Fibroblast of pulmonary artery (primary cell): Measurements from ENCODE around the gene SSTR1.
"Not testable (repeated sequence)": the region's sequence is repeated elsewhere in the genome, so short reads cannot be mapped to it uniquely, and the experiment has no call there.

ENCODE experiments used
- DNase-seq: peaks from one replicate; pipeline ENCODE4 v3.0.0-alpha.2; 2010; ENCODE audit warnings: low read depth
- H3K4me3 ChIP-seq: replicated peaks from 2 replicates; pipeline ENCODE4 v1.5.1; 2011; ENCODE audit warnings: low read depth, mild to moderate bottlenecking, control low read depth, low read length, moderate library complexity
- TF ChIP-seq, protein P1 (sequence below): IDR thresholded peaks from 2 replicates; pipeline ENCODE4 v1.5.1; 2011; ENCODE audit warnings: mild to moderate bottlenecking, control low read depth, low read length, inconsistent platforms; ENCODE audit errors: missing control alignments

Gene SSTR1

DNA sequence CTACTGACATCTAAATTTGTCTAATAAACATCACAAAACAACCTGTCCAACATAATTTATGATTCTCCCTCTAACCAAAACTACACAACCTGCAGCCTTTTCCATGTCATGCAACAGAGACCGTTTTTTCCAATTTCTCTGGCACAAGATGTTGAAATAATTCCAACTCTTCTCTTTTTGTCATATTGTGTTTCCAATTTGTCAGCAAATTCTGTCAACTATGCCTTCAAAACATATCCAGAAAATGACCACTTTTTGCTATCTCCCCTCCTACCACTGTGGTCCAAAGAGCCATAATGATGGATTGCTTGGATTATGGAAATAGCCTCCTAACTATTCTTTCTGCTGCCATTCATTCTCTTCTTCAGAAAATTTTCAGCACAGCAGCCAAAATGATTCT is 31.3 kb upstream of the SSTR1 start:
- no peak for DNase-seq
- TF ChIP-seq, protein P1, sequence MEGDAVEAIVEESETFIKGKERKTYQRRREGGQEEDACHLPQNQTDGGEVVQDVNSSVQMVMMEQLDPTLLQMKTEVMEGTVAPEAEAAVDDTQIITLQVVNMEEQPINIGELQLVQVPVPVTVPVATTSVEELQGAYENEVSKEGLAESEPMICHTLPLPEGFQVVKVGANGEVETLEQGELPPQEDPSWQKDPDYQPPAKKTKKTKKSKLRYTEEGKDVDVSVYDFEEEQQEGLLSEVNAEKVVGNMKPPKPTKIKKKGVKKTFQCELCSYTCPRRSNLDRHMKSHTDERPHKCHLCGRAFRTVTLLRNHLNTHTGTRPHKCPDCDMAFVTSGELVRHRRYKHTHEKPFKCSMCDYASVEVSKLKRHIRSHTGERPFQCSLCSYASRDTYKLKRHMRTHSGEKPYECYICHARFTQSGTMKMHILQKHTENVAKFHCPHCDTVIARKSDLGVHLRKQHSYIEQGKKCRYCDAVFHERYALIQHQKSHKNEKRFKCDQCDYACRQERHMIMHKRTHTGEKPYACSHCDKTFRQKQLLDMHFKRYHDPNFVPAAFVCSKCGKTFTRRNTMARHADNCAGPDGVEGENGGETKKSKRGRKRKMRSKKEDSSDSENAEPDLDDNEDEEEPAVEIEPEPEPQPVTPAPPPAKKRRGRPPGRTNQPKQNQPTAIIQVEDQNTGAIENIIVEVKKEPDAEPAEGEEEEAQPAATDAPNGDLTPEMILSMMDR = no peak

DNA sequence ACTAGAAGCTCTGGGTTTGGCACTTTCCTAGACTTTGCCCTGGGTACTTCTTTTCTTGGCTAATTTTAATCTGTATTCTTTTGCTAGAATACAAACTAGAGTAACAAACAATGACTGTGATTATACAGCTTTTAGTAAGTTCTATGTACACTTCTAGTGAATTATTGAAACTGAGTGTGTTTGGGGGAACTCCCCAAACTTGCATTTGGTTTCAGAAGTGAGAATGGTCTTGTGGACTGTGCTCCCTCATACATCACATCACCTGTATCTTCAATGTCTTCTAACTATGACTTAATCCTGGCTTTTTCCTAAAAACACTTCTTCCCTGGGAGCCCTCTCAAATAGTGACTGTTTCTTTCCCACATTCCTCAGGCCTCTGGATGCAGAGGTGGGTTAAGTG is 23.6 kb upstream of the SSTR1 start:
- H3K4me3 ChIP-seq = no peak overlapping the region
- TF ChIP-seq, protein P1 = no peak
- DNase-seq = no peak

More for the DNA sequence above, 31.3 kb upstream of the SSTR1 start:
- no peak overlapping the region for H3K4me3 ChIP-seq

DNA sequence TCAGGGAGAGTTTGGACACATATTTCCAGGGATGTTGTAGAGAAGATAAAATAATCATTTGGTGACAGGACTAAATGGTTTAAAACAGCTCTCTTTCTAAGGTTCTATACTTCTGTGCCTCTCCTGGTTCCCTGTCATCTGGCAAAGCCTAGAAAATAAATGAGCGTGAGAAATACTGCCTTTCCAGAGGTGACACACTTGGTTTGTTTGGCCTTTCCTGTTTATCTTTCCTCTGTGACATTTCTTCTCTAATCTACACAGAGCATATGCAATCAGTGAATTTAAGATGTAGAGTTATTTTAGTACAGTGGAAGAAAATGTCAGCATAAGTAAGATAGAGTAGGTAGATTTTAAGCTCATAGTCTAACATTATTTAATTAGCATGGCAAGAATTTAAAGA is 22.0 kb upstream of the SSTR1 start:
- no peak overlapping the region for H3K4me3 ChIP-seq
- no peak for DNase-seq
- TF ChIP-seq, protein P1 = no peak

DNA sequence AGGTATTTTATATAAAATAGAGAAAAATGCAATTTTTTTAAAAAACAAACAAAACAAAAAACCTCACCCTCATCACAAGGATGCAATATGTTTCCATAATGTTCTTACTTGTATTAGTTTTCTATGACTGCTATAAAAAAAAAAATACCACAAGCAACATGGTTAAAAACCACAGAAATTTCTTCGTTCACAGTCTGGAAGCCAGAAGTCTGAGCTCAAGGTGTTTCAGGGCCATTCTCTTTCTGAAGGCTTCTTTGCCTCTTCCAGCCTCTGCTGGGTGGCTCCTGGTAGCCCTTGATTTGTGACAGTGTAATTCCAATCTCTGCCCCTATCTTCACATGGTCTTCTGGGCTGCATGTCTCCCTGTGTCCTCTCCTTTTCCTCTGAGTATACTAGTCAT is 21.5 kb upstream of the SSTR1 start:
- DNase-seq = no peak
- TF ChIP-seq, protein P1 = no peak
- no peak overlapping the region for H3K4me3 ChIP-seq

DNA sequence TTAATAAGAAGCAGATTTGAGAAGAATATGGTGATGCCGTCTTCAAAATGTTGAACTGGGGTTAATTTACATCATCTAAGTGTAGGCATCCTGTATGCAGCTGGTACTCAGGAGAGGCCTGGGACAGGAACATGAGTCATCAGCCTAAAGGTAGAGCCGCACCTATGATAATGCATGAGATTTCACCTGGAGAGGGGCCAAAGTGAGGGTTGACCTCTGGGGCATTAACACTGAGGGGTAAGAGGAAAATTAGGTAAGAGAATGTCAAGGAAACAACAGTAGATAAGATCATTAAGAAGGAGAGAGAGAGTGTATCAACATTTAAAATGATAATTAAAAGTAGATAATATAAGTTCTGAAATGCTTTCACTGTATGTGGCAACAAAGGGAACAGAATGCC is 20.2 kb upstream of the SSTR1 start:
- TF ChIP-seq, protein P1 = no peak
- H3K4me3 ChIP-seq = no peak overlapping the region
- no peak for DNase-seq

DNA sequence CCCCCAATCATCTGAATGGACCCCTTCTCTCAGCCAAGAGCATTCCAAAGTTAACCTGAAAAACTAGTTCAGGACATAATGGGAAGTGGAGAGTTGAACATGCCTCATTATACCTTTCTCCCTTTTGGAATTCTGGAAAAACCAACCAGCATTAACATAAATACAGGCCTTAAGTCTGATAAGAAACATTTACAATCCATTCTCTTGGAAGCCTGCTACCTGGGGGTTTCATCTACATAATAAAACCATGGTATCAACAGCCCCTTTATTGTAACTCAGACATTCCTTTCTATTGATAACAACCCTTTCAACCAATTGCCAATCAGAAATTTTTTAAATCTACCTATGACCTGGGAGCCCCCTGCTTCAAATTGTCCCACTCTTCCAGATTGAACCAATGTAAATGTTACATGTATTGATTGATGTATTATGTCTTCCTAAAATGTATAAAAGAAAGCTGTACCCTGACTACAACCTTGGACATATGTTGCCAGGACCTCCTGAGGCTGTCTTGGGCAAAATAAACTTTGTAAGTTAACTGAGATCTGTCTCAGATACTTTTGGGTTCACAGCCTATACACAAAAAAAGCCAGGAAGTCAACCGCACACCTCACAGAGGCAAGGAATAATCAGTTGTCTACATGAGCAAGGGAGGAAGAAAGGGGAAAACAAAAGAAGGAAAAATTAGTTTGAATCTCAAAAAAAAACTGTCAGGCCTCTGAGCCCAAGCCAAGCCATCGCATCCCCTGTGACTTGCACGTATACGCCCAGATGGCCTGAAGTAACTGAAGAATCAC is 17.6 kb upstream of the SSTR1 start:
- no peak overlapping the region for H3K4me3 ChIP-seq
- DNase-seq = no peak
- TF ChIP-seq, protein P1 = no peak

DNA sequence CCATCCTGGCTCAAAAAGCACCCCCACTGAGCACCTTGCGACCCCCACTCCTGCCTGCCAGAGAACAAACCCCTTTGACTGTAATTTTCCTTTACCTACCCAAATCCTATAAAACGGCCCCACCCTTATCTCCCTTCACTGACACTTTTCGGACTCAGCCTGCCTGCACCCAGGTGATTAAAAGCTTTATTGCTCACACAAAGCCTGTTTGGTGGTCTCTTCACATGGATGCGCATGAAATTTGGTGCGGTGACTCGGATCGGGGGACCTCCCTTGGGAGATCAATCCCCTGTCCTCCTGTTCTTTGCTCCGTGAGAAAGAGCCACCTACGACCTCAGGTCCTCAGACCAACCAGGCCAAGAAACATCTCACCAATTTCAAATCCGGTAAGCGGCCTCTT is 16.9 kb upstream of the SSTR1 start:
- not testable (repeated sequence) for H3K4me3 ChIP-seq, DNase-seq

DNA sequence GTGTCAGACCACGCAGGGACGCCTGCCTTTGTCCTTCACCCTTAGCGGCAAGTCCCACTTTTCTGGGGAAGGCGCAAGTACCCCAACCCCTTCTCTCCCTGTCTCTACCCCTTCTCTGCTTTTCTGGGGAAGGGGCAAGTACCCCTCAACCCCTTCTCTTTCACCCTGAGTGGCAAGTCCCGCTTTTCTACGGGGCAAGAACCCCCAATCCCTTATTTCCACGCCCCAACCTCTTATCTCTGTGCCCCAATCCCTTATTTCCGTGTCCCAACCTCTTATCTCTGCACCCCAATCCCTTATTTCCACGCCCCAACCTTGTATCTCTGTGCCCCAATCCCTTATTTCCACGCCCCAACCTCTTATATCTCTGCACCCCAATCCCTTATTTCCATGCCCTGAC is 16.2 kb upstream of the SSTR1 start:
- not testable (repeated sequence) for DNase-seq, H3K4me3 ChIP-seq
